Measurements from ENCODE around the gene IRF2. TPM values are rescaled to one million over a fixed set of nuclear protein-coding genes. Genes with fewer than 3 reads are reported as not detected.

IRF2 gene
- polyA plus RNA-seq, 1 donor (not counting 4 experiments of a cell fraction or from before 2014, with no cell fraction given) = 23.8 TPM

- no peak overlapping the region for H2AFZ ChIP-seq (ENCODE audit: control insufficient read depth, low read length)
- no peaks in the 10 kb centered on the region for H3K27me3 ChIP-seq (ENCODE audit: control insufficient read depth, extremely low read depth, insufficient read depth, low read length)
- no peak overlapping the region for H3K9ac ChIP-seq (ENCODE audit: control insufficient read depth, extremely low read depth, insufficient read depth, low read length)
- H3K27ac ChIP-seq (ENCODE audit: control insufficient read depth, insufficient read depth, low read length) = no peak overlapping the region
- no peak overlapping the region for H3K4me3 ChIP-seq (ENCODE audit: control insufficient read depth in 2 of 3, extremely low read depth in 1 of 3, insufficient read depth in 2 of 3, low read depth in 1 of 3, low read length in 3 of 3)
- H3K4me1 ChIP-seq (ENCODE audit: control insufficient read depth, extremely low read depth, insufficient read depth, low read length) = peaks cover 32% of the 10 kb centered on the region
- H3K9me1 ChIP-seq (ENCODE audit: control insufficient read depth, extremely low read depth, insufficient read depth, low read length) = no peaks in the 10 kb centered on the region
- dilution Hi-C loops (cut with MboI; ENCODE audit: extremely low pct_ligation_motif_present, low sequenced_read_pairs) = no loop called here
- H3K4me2 ChIP-seq (ENCODE audit: control insufficient read depth, extremely low read depth, insufficient read depth, low read depth, low read length) = no peak overlapping the region
- DNase-seq (ENCODE audit: low read depth, low spot score) = no peak
- H3K36me3 ChIP-seq (ENCODE audit: control insufficient read depth in 2 of 2, extremely low read depth in 1 of 2, insufficient read depth in 2 of 2, low read length in 2 of 2) = peaks cover 1 to 15% of the 10 kb centered on the region in 2 experiments
- peaks cover 18% of the 10 kb centered on the region for H3K79me2 ChIP-seq (ENCODE audit: control insufficient read depth, insufficient read depth, low read length)
- H3K9me3 ChIP-seq (ENCODE audit: control insufficient read depth, low read depth, low read length) = peaks cover 4% of the 10 kb centered on the region
- H4K20me1 ChIP-seq (ENCODE audit: control insufficient read depth, extremely low read depth, insufficient read depth, low read length) = no peaks in the 10 kb centered on the region
- TF ChIP-seq CTCF (optimal IDR thresholded peaks at IDR 0.05 in 1 of 3, IDR thresholded peaks at IDR 0.05 in 1 of 3, conservative IDR thresholded peaks at IDR 0.05 in 1 of 3; ENCODE audit: extremely low read depth in 1 of 3, insufficient read depth in 2 of 3, low read length in 3 of 3) (no peak), EZH2 (IDR thresholded peaks at IDR 0.05; ENCODE audit: low read length) (no peak)
- FAIRE-seq = no peak
Measured at GRCh38 chr4:184420402-184420801, 53.9 kb downstream of the IRF2 start.

- Histone ChIP-seq H3K9me3 (ENCODE audit: control insufficient read depth, low read depth, low read length) (peaks cover 4% of the 10 kb centered on the region), H3K79me2 (ENCODE audit: control insufficient read depth, insufficient read depth, low read length) (peaks cover 18% of the 10 kb centered on the region), H3K27ac (ENCODE audit: control insufficient read depth, insufficient read depth, low read length) (no peak overlapping the region), H3K9me1 (ENCODE audit: control insufficient read depth, extremely low read depth, insufficient read depth, low read length) (no peaks in the 10 kb centered on the region), H3K9ac (ENCODE audit: control insufficient read depth, extremely low read depth, insufficient read depth, low read length) (no peak overlapping the region), H3K4me3 (ENCODE audit: control insufficient read depth in 2 of 3, extremely low read depth in 1 of 3, insufficient read depth in 2 of 3, low read depth in 1 of 3, low read length in 3 of 3) (no peak overlapping the region), H3K4me1 (ENCODE audit: control insufficient read depth, extremely low read depth, insufficient read depth, low read length) (peaks cover 32% of the 10 kb centered on the region), H3K36me3 (ENCODE audit: control insufficient read depth in 2 of 2, extremely low read depth in 1 of 2, insufficient read depth in 2 of 2, low read length in 2 of 2) (peaks cover 1 to 15% of the 10 kb centered on the region in 2 experiments), H4K20me1 (ENCODE audit: control insufficient read depth, extremely low read depth, insufficient read depth, low read length) (no peaks in the 10 kb centered on the region), H2AFZ (ENCODE audit: control insufficient read depth, low read length) (no peak overlapping the region), H3K27me3 (ENCODE audit: control insufficient read depth, extremely low read depth, insufficient read depth, low read length) (no peaks in the 10 kb centered on the region), H3K4me2 (ENCODE audit: control insufficient read depth, extremely low read depth, insufficient read depth, low read depth, low read length) (no peak overlapping the region)
- no peak for TF ChIP-seq CTCF (optimal IDR thresholded peaks at IDR 0.05 in 1 of 3, IDR thresholded peaks at IDR 0.05 in 1 of 3, conservative IDR thresholded peaks at IDR 0.05 in 1 of 3; ENCODE audit: extremely low read depth in 1 of 3, insufficient read depth in 2 of 3, low read length in 3 of 3)
- TF ChIP-seq EZH2 (IDR thresholded peaks at IDR 0.05; ENCODE audit: low read length) = no peak
- dilution Hi-C loops (cut with MboI; ENCODE audit: extremely low pct_ligation_motif_present, low sequenced_read_pairs) = no loop called here
- FAIRE-seq (no peak), DNase-seq (ENCODE audit: low read depth, low spot score) (no peak)
Measured at GRCh38 chr4:184419976-184420375, 54.4 kb downstream of the IRF2 start.
